Subcutaneous adipose tissue (tissue), 4 donors: ENCODE data around the gene KANSL2. TPM values are rescaled to one million over a fixed set of nuclear protein-coding genes. Genes with fewer than 3 reads are reported as not detected.

Experiments used
- CTCF ChIP-seq: fragments of 450-650 bp; IDR thresholded peaks from one replicate; pipeline ENCODE4 v1.5.1; 2016; ENCODE audit warnings: low read depth, mild to moderate bottlenecking, control low read depth, antibody characterized with exemption, moderate library complexity
- total RNA-seq, 4 donors: library from RNA; depleted of rRNA; stranded (reverse); fragments of >200 nt; gene quantifications; one replicate each; pipeline ENCODE4 v1.1.0, GENCODE V29; 2016

Gene KANSL2
- total RNA-seq, 4 donors from 2014 or later = 31.1 to 61.6 (median 39.0) TPM

- no peak for TF ChIP-seq CTCF
Measured at GRCh38 chr12:48680861-48681260, 1.2 kb downstream of the KANSL2 start.

GRCh38 chr12:48678551-48679185 is 3.4 kb downstream of the KANSL2 start:
- no peak for TF ChIP-seq CTCF

- no peak for TF ChIP-seq CTCF
Measured at GRCh38 chr12:48671231-48671856, 10.7 kb downstream of the KANSL2 start.

- TF ChIP-seq CTCF = no peak
Measured at GRCh38 chr12:48668996-48669395, 13.0 kb downstream of the KANSL2 start.

GRCh38 chr12:48659863-48660262 is 22.2 kb downstream of the KANSL2 start:
- no peak for TF ChIP-seq CTCF

- no peak for TF ChIP-seq CTCF
Measured at GRCh38 chr12:48651681-48652080, 30.4 kb downstream of the KANSL2 start.

GRCh38 chr12:48643011-48643410 is 39.0 kb downstream of the KANSL2 start:
- no peak for TF ChIP-seq CTCF
